Measurements from ENCODE around the gene UBE2H. TPM values are rescaled to one million over a fixed set of nuclear protein-coding genes. Genes with fewer than 3 reads are reported as not detected.

Gene UBE2H
- total RNA-seq, 1 donor from 2014 or later: 104 TPM

DNA sequence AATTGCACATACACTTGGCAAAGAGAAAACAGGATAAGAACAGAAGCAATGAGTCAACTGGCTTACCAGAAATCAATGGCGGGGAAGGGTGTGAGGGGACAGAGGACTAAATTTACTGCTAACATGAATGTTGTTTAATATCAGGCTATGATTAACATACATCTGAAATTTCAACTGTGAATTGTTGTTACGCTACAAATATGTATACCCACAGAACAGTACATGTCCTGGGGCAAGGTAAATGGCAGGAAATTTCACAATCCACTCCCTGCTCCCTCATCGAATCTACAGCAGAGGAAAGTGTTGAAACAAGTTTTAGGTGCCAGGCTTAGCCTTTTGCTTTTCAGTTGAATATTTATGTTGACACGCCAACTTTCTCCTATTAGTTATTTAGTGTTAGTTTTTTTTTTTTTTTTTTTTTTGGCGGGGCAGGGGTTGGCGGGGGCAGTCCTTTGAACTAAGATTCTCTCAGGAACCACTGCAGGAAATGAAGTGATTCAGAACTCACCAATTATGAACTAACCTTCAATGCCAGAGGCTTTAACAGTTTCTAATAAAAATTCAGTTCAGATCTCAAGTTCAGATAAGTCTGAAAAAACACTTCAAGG is 99.0 kb downstream of the UBE2H start:
- no peaks in the 10 kb centered on the region for H3K27me3 Mint-ChIP-seq (ENCODE audit: low read depth)
- H3K4me1 Mint-ChIP-seq: peaks cover 59% of the 10 kb centered on the region
- no peak overlapping the region for H3K4me3 Mint-ChIP-seq
- DNase-seq (ENCODE audit: low spot score in 2 of 2, unreplicated experiment in 2 of 2): no peak
- H3K9me3 Mint-ChIP-seq: no peaks in the 10 kb centered on the region
- no peak for TF ChIP-seq CTCF (IDR thresholded peaks at IDR 0.05; ENCODE audit: unreplicated experiment)
- peak overlapping the region; percentile 80 for H3K27ac Mint-ChIP-seq
- H3K36me3 Mint-ChIP-seq: peaks cover 2% of the 10 kb centered on the region

DNA sequence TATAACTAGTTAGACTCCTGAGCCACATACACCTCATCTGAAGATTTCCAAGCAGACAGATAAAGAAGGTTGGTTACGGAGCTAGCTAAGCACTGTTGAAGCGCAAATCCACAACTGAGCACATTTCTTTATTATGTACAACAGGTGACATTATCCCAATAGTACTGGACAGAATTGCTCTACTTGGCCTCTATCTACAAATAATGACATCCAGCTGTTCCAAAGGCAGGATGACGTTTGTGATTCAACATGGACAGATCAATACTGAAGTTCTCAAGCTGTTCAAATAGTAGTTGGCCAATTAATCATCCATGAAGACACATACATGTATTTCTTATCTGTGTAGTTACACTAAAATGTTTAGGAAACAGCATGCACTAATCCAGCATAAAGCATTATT is 101.0 kb downstream of the UBE2H start:
- Mint-ChIP-seq H3K27ac (peak overlapping the region; percentile 56), H3K9me3 (no peaks in the 10 kb centered on the region), H3K27me3 (ENCODE audit: low read depth) (no peaks in the 10 kb centered on the region), H3K4me1 (peaks cover 44% of the 10 kb centered on the region), H3K4me3 (no peak overlapping the region), H3K36me3 (peaks cover 10% of the 10 kb centered on the region)
- TF ChIP-seq CTCF (IDR thresholded peaks at IDR 0.05; ENCODE audit: unreplicated experiment): no peak
- DNase-seq (ENCODE audit: low spot score in 2 of 2, unreplicated experiment in 2 of 2): no peak

GRCh38 chr7:129851174-129851573 is 101.6 kb downstream of the UBE2H start:
- Mint-ChIP-seq H3K4me1 (peaks cover 44% of the 10 kb centered on the region), H3K9me3 (no peaks in the 10 kb centered on the region), H3K4me3 (no peak overlapping the region), H3K27me3 (ENCODE audit: low read depth) (no peaks in the 10 kb centered on the region), H3K36me3 (peaks cover 10% of the 10 kb centered on the region), H3K27ac (peak overlapping the region; percentile 56)
- no peak for DNase-seq (ENCODE audit: low spot score in 2 of 2, unreplicated experiment in 2 of 2)
- no peak for TF ChIP-seq CTCF (IDR thresholded peaks at IDR 0.05; ENCODE audit: unreplicated experiment)

- H3K27me3 Mint-ChIP-seq (ENCODE audit: low read depth): no peaks in the 10 kb centered on the region
Observed at GRCh38 chr7:129848436-129848835, 104.3 kb downstream of the UBE2H start.

DNA sequence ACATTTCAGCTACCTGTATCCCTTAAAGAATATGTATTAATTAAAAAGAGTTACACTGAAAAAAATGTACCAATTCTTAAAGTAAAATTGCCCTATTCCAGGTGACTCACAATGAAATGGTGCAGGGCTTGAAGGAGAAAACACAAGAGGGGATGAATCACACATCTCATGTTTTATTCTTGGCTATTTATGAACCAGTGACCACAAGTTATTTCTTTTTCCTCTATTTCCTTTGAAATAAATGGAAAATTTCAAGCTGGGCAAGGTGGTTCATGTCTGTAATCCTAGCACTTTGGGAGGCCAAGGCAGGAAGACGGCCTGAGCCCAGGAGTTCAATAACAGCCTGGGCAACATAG is 106.8 kb downstream of the UBE2H start:
- H3K9me3 Mint-ChIP-seq: no peaks in the 10 kb centered on the region
- TF ChIP-seq CTCF (IDR thresholded peaks at IDR 0.05; ENCODE audit: unreplicated experiment): no peak
- H3K4me3 Mint-ChIP-seq: no peak overlapping the region
- H3K27ac Mint-ChIP-seq: no peak overlapping the region
- peaks cover 4% of the 10 kb centered on the region for H3K4me1 Mint-ChIP-seq
- no peak for DNase-seq (ENCODE audit: low spot score in 2 of 2, unreplicated experiment in 2 of 2)
- H3K36me3 Mint-ChIP-seq: peaks cover 7% of the 10 kb centered on the region
- H3K27me3 Mint-ChIP-seq (ENCODE audit: low read depth): no peaks in the 10 kb centered on the region

More at GRCh38 chr7:129848436-129848835, 104.3 kb downstream of the UBE2H start:
- H3K9me3 Mint-ChIP-seq: no peaks in the 10 kb centered on the region
- DNase-seq (ENCODE audit: low spot score in 2 of 2, unreplicated experiment in 2 of 2): no peak
- peaks cover 7% of the 10 kb centered on the region for H3K36me3 Mint-ChIP-seq
- H3K4me3 Mint-ChIP-seq: no peak overlapping the region
- TF ChIP-seq CTCF (IDR thresholded peaks at IDR 0.05; ENCODE audit: unreplicated experiment): no peak
- H3K4me1 Mint-ChIP-seq: peaks cover 25% of the 10 kb centered on the region
- H3K27ac Mint-ChIP-seq: no peak overlapping the region
